ENCODE measurements around the gene MACROD1. TPM values are rescaled to one million over a fixed set of nuclear protein-coding genes. Genes with fewer than 3 reads are reported as not detected.
A peak's percentile ranks its signal among the peaks of the same experiment; 100 is the strongest.

The MACROD1 gene
- total RNA-seq, 4 donors from 2014 or later, result 10.4 to 31.5 (median 19.5) TPM

GRCh38 chr11:64001484-64002420 lies 164.2 kb downstream of the MACROD1 start:
- 48 to 58% methylated on average over 11 to 13 of the region's 23 CpGs for WGBS, 2 donors
- Histone ChIP-seq H3K9me3 (no peaks in the 10 kb centered on the region), H3K4me3 (no peak overlapping the region), H3K27ac (no peak overlapping the region), H3K4me1 (peaks cover 33 to 69% (median 43%) of the 10 kb centered on the region in 3 donors), H3K27me3 (peaks cover 0 to 18% (median 0%) of the 10 kb centered on the region in 4 donors), H3K36me3 (peaks cover 8 to 21% (median 16%) of the 10 kb centered on the region in 3 donors)
- TF ChIP-seq CTCF (IDR thresholded peaks at IDR 0.05), result no peak
- no peak for TF ChIP-seq POLR2A (IDR thresholded peaks at IDR 0.05)
- intact Hi-C loops (cut with DNase I), result loop anchor here (2.0 kb wide), 1 partner anchor 145 kb away; no protein-coding TSS in a partner anchor
- no peak for DNase-seq

GRCh38 chr11:64000740-64001483 lies 165.0 kb downstream of the MACROD1 start:
- Histone ChIP-seq H3K27ac (no peak overlapping the region), H3K4me1 (peaks cover 32 to 60% (median 39%) of the 10 kb centered on the region in 3 donors), H3K4me3 (peak overlapping the region; percentile 25 to 64 (median 36)), H3K9me3 (no peaks in the 10 kb centered on the region), H3K36me3 (peaks cover 9 to 30% (median 24%) of the 10 kb centered on the region in 3 donors), H3K27me3 (peaks cover 0 to 10% (median 0%) of the 10 kb centered on the region in 4 donors)
- no peak for DNase-seq
- WGBS, 2 donors, result 12% methylated on average over 5 of the region's 60 CpGs; no CpG with 5 or more reads in 1 of the 2 donors
- no peak for TF ChIP-seq POLR2A (IDR thresholded peaks at IDR 0.05)
- no peak for TF ChIP-seq CTCF (IDR thresholded peaks at IDR 0.05)
- intact Hi-C loops (cut with DNase I), result loop anchor here (2.0 kb wide), 1 partner anchor 146 kb away; no protein-coding TSS in a partner anchor

- Histone ChIP-seq H3K27ac (peak overlapping the region in 3 of 4 donors; percentile 58 to 84 (median 72)), H3K36me3 (peaks cover 9 to 37% (median 31%) of the 10 kb centered on the region in 3 donors), H3K27me3 (peaks cover 0 to 4% (median 0%) of the 10 kb centered on the region in 4 donors), H3K9me3 (no peaks in the 10 kb centered on the region), H3K4me1 (peaks cover 32 to 58% (median 39%) of the 10 kb centered on the region in 3 donors), H3K4me3 (peak overlapping the region; percentile 25 to 64 (median 36))
- TF ChIP-seq CTCF (IDR thresholded peaks at IDR 0.05) (peak; percentile 76 to 95 (median 90)), POLR2A (IDR thresholded peaks at IDR 0.05) (no peak)
- DNase-seq, result no peak
- WGBS, 2 donors, result 0 to 13% methylated on average over 2 to 3 of the region's 67 CpGs
- intact Hi-C loops (cut with DNase I), result loop anchor here (2.0 kb wide), 1 partner anchor 147 kb away; no protein-coding TSS in a partner anchor
Observed at GRCh38 chr11:64000026-64000739, 165.7 kb downstream of the MACROD1 start.

GRCh38 chr11:63999349-64000025 lies 166.4 kb downstream of the MACROD1 start:
- peak overlapping the region; percentile 25 to 64 (median 36) for H3K4me3 ChIP-seq
- H3K9me3 ChIP-seq, result no peaks in the 10 kb centered on the region
- peaks cover 32 to 59% (median 39%) of the 10 kb centered on the region in 3 donors for H3K4me1 ChIP-seq
- H3K27ac ChIP-seq, result peak overlapping the region; percentile 62 to 84 (median 72)
- TF ChIP-seq POLR2A (IDR thresholded peaks at IDR 0.05) (no peak), CTCF (IDR thresholded peaks at IDR 0.05) (no peak)
- intact Hi-C loops (cut with DNase I), result loop anchor here (2.0 kb wide), 1 partner anchor 147 kb away; no protein-coding TSS in a partner anchor
- no peak for DNase-seq
- 1 to 20% methylated on average over 1 to 14 of the region's 59 CpGs for WGBS, 2 donors
- H3K36me3 ChIP-seq, result peaks cover 9 to 44% (median 36%) of the 10 kb centered on the region in 3 donors
- peaks cover 0 to 4% (median 0%) of the 10 kb centered on the region in 4 donors for H3K27me3 ChIP-seq
